ENCODE data around the gene GNGT2.
"Not testable (repeated sequence)": the region's sequence is repeated elsewhere in the genome, so short reads cannot be mapped to it uniquely, and the experiment has no call there.

DNA sequence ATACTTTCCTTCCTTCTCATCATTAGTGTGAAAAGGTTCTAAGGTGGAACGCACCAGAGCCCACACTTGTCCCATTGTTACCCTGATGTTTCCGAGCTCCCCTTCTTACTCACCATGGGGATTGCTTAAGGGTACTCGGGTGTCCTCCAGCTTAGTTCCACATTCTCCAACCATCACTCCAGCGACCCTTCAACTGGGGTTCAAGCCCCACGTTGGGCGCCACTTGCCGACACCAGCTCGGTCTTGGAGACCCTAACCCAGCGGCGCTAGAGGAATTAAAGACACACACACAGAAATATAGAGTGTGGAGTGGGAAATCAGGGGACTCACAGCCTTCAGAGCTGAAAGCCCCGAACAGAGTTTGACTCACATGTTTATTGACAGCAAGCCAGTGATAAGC, 34.4 kb downstream of the GNGT2 start:
- TF ChIP-seq, protein P1, sequence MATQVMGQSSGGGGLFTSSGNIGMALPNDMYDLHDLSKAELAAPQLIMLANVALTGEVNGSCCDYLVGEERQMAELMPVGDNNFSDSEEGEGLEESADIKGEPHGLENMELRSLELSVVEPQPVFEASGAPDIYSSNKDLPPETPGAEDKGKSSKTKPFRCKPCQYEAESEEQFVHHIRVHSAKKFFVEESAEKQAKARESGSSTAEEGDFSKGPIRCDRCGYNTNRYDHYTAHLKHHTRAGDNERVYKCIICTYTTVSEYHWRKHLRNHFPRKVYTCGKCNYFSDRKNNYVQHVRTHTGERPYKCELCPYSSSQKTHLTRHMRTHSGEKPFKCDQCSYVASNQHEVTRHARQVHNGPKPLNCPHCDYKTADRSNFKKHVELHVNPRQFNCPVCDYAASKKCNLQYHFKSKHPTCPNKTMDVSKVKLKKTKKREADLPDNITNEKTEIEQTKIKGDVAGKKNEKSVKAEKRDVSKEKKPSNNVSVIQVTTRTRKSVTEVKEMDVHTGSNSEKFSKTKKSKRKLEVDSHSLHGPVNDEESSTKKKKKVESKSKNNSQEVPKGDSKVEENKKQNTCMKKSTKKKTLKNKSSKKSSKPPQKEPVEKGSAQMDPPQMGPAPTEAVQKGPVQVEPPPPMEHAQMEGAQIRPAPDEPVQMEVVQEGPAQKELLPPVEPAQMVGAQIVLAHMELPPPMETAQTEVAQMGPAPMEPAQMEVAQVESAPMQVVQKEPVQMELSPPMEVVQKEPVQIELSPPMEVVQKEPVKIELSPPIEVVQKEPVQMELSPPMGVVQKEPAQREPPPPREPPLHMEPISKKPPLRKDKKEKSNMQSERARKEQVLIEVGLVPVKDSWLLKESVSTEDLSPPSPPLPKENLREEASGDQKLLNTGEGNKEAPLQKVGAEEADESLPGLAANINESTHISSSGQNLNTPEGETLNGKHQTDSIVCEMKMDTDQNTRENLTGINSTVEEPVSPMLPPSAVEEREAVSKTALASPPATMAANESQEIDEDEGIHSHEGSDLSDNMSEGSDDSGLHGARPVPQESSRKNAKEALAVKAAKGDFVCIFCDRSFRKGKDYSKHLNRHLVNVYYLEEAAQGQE (IDR thresholded peaks at IDR 0.05; ENCODE audit: low read depth, low read length): not testable (repeated sequence)
- TF ChIP-seq ELF1 (IDR thresholded peaks at IDR 0.05); SIN3A (IDR thresholded peaks at IDR 0.05; ENCODE audit: borderline replicate concordance, low read depth, low read length); FOSL2 (IDR thresholded peaks at IDR 0.05; ENCODE audit: borderline replicate concordance, low read depth); TAF1 (IDR thresholded peaks at IDR 0.05; ENCODE audit: borderline replicate concordance, low read depth, low read length); SMC3 (IDR thresholded peaks at IDR 0.05; ENCODE audit: low read depth, low read length); EP300 (IDR thresholded peaks at IDR 0.05; ENCODE audit: borderline replicate concordance in 1 of 2, low read depth in 1 of 2, low read length in 1 of 2); FOXM1 (IDR thresholded peaks at IDR 0.05; ENCODE audit: low read depth); POLR2AphosphoS5 (IDR thresholded peaks at IDR 0.05; ENCODE audit: low read depth, low read length): not testable (repeated sequence)
- TF ChIP-seq, protein P2, sequence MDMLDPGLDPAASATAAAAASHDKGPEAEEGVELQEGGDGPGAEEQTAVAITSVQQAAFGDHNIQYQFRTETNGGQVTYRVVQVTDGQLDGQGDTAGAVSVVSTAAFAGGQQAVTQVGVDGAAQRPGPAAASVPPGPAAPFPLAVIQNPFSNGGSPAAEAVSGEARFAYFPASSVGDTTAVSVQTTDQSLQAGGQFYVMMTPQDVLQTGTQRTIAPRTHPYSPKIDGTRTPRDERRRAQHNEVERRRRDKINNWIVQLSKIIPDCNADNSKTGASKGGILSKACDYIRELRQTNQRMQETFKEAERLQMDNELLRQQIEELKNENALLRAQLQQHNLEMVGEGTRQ (IDR thresholded peaks at IDR 0.05; ENCODE audit: borderline replicate concordance, low read depth, low read length): not testable (repeated sequence)
- TF ChIP-seq, protein P3, sequence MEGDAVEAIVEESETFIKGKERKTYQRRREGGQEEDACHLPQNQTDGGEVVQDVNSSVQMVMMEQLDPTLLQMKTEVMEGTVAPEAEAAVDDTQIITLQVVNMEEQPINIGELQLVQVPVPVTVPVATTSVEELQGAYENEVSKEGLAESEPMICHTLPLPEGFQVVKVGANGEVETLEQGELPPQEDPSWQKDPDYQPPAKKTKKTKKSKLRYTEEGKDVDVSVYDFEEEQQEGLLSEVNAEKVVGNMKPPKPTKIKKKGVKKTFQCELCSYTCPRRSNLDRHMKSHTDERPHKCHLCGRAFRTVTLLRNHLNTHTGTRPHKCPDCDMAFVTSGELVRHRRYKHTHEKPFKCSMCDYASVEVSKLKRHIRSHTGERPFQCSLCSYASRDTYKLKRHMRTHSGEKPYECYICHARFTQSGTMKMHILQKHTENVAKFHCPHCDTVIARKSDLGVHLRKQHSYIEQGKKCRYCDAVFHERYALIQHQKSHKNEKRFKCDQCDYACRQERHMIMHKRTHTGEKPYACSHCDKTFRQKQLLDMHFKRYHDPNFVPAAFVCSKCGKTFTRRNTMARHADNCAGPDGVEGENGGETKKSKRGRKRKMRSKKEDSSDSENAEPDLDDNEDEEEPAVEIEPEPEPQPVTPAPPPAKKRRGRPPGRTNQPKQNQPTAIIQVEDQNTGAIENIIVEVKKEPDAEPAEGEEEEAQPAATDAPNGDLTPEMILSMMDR (IDR thresholded peaks at IDR 0.05): not testable (repeated sequence)
- TF ChIP-seq, protein P4, sequence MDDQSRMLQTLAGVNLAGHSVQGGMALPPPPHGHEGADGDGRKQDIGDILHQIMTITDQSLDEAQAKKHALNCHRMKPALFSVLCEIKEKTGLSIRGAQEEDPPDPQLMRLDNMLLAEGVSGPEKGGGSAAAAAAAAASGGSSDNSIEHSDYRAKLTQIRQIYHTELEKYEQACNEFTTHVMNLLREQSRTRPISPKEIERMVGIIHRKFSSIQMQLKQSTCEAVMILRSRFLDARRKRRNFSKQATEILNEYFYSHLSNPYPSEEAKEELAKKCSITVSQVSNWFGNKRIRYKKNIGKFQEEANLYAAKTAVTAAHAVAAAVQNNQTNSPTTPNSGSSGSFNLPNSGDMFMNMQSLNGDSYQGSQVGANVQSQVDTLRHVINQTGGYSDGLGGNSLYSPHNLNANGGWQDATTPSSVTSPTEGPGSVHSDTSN (IDR thresholded peaks at IDR 0.05): not testable (repeated sequence)
- TF ChIP-seq, protein P5, sequence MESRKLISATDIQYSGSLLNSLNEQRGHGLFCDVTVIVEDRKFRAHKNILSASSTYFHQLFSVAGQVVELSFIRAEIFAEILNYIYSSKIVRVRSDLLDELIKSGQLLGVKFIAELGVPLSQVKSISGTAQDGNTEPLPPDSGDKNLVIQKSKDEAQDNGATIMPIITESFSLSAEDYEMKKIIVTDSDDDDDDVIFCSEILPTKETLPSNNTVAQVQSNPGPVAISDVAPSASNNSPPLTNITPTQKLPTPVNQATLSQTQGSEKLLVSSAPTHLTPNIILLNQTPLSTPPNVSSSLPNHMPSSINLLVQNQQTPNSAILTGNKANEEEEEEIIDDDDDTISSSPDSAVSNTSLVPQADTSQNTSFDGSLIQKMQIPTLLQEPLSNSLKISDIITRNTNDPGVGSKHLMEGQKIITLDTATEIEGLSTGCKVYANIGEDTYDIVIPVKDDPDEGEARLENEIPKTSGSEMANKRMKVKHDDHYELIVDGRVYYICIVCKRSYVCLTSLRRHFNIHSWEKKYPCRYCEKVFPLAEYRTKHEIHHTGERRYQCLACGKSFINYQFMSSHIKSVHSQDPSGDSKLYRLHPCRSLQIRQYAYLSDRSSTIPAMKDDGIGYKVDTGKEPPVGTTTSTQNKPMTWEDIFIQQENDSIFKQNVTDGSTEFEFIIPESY (IDR thresholded peaks at IDR 0.05; ENCODE audit: borderline replicate concordance, low read depth): not testable (repeated sequence)

Measured in SK-N-SH (cell line).